K562 (cell line): ENCODE results near the gene CTDSP1. TPM values are rescaled to one million over a fixed set of nuclear protein-coding genes. Genes with fewer than 3 reads are reported as not detected.
A peak's percentile ranks its signal among the peaks of the same experiment; 100 is the strongest.

Source experiments
- ARID2 ChIP-seq: fragments of 450-650 bp; IDR thresholded peaks from 2 replicates; pipeline ENCODE4 v1.6.1; 2017; ENCODE audit warnings: antibody characterized with exemption, mild to moderate bottlenecking
- C11orf30 ChIP-seq: fragments of 450-650 bp; IDR thresholded peaks from 2 replicates; pipeline ENCODE4 v1.6.1; 2016; ENCODE audit warnings: low read depth, mild to moderate bottlenecking
- CEBPG ChIP-seq, 3 experiments: fragments of 200-800 bp in 1 of 3; sonication (Bioruptor generic) in 1 of 3; sonication (generic) in 1 of 3; formaldehyde crosslinking in 1 of 3; IDR thresholded peaks in 2 of 3; conservative IDR thresholded peaks in 1 of 3; 2 replicates each; pipeline versions ENCODE4 v1.6.1 to v1.8.0; 2016 to 2022; ENCODE audit warnings: missing compliant biosample characterization in 2 of 3, missing genetic modification characterization in 2 of 3, mild to moderate bottlenecking in 1 of 3, missing genetic modification reagents in 1 of 3
- EHMT2 ChIP-seq: fragments of 450-650 bp; IDR thresholded peaks from 2 replicates; pipeline ENCODE4 v1.6.1; 2018; ENCODE audit warnings: antibody characterized with exemption
- KHSRP ChIP-seq: fragments of 450-650 bp; IDR thresholded peaks from 2 replicates; pipeline ENCODE4 v1.6.1; 2017
- NFRKB ChIP-seq: fragments of 450-650 bp; IDR thresholded peaks from 2 replicates; pipeline ENCODE4 v1.6.1; 2016; ENCODE audit warnings: low read depth
- PTRF ChIP-seq: fragments of 450-650 bp; IDR thresholded peaks from 2 replicates; pipeline ENCODE4 v1.6.1; 2016; ENCODE audit warnings: mild to moderate bottlenecking, missing genetic modification characterization, missing compliant biosample characterization
- SOX6 ChIP-seq: fragments of 450-650 bp; IDR thresholded peaks from 2 replicates; pipeline ENCODE4 v1.6.1; 2014; ENCODE audit warnings: mild to moderate bottlenecking
- TAF15 ChIP-seq: fragments of 200-400 bp; formaldehyde crosslinking; IDR thresholded peaks from 2 replicates; pipeline ENCODE4 v1.6.1; 2017; ENCODE audit warnings: mild to moderate bottlenecking, low read depth, low read length, moderate library complexity
- polyA plus RNA-seq, 8 experiments: library from polyadenylated mRNA; depleted of rRNA in 4 of 8; stranded (reverse) in 5 of 8; unstranded in 3 of 8; fragments of >200 nt; fragmentation: Nextera tagmentation in 2 of 8; fragmentation: Illumina TruSeq in 1 of 8; extraction: Ambion mirVana in 2 of 8; extraction: Trizol in 1 of 8; gene quantifications; 2 replicates each; pipeline versions ENCODE4 v1.2.1 to v1.2.3, GENCODE V29; 2011 to 2014; ENCODE audit warnings: inconsistent platforms in 1 of 8, missing spikeins in 1 of 8
- total RNA-seq, 7 experiments: library from RNA; depleted of rRNA in 6 of 7; stranded (reverse); fragments of >200 nt in 6 of 7; fragmentation: Illumina TruSeq in 2 of 7; extraction: Trizol in 2 of 7; gene quantifications; 2 replicates each; pipeline versions ENCODE4 v1.2.1 to v1.2.3, GENCODE V29; 2011 to 2021; ENCODE audit warnings: low replicate concordance in 1 of 7
- TF ChIP-seq, protein P1 (sequence below): fragments of 450-650 bp; IDR thresholded peaks from 2 replicates; pipeline ENCODE4 v1.6.1; 2017; ENCODE audit warnings: antibody characterized with exemption
- TF ChIP-seq, protein P2 (sequence below): fragments of 450-650 bp; IDR thresholded peaks from 2 replicates; pipeline ENCODE4 v1.6.1; 2017; ENCODE audit warnings: antibody characterized with exemption, mild to moderate bottlenecking
- TF ChIP-seq, protein P3 (sequence below): IDR thresholded peaks from 2 replicates; pipeline ENCODE4 v1.6.1; 2014; ENCODE audit warnings: antibody characterized with exemption
- TF ChIP-seq, protein P4 (sequence below), 2 experiments: fragments of 450-650 bp in 1 of 2; IDR thresholded peaks; 2 replicates each; pipeline ENCODE4 v1.6.1; 2011 to 2017; ENCODE audit warnings: low read depth in 2 of 2, antibody characterized with exemption in 1 of 2, borderline replicate concordance in 1 of 2, low read length in 1 of 2, mild to moderate bottlenecking in 1 of 2, mixed read lengths in 1 of 2; ENCODE audit not compliant: control insufficient read depth in 1 of 2

CTDSP1 gene
- total and polyA plus RNA-seq, 9 of the 15 experiments (the other 6 are each of a cell fraction or from before 2014, with no cell fraction given), result 2.4 to 74.8 (median 45.8) TPM

DNA sequence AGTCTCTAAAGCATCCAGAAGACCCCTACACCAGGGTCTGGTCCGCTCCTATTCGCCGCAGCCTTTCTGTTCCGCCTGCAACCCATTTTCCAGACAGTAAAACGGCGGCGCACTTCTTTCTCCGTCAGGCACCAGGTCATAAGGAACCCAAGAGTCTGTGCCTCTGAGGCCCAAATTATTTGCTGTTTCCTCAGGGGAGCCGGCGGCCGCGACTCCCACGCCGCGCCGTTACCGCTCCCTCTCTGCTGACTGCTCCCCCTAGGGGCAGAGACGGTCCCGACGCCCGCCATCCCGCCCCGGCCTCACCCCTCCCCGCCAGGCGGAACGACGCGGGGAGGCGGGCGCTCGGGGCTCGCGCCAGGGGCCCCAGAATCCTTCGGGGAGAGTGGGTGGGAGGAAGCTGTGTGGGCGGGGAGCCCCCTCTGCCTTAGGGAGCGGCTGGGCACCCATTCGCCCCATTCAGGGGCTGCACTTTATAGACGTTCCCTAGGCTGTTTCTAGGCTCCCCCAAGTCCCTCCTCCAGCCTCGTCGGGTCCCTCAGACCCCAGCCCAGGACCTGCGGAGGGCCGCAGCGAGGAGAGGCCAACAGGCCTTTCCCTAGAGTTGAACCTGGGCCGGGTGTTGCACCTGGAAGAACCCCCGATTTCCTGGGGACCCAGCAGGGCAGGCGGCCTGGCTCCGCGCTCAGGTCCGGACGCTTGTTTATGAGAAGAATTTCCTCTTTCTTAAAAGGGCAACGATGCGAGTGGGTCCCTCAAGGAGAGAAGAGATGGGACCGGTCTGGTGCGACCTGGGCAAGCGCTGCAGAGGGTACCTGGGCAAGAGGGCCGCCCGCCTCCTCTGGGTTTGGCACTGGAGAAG lies 3.6 kb upstream of the CTDSP1 start (continued):
- TF ChIP-seq, protein P1, sequence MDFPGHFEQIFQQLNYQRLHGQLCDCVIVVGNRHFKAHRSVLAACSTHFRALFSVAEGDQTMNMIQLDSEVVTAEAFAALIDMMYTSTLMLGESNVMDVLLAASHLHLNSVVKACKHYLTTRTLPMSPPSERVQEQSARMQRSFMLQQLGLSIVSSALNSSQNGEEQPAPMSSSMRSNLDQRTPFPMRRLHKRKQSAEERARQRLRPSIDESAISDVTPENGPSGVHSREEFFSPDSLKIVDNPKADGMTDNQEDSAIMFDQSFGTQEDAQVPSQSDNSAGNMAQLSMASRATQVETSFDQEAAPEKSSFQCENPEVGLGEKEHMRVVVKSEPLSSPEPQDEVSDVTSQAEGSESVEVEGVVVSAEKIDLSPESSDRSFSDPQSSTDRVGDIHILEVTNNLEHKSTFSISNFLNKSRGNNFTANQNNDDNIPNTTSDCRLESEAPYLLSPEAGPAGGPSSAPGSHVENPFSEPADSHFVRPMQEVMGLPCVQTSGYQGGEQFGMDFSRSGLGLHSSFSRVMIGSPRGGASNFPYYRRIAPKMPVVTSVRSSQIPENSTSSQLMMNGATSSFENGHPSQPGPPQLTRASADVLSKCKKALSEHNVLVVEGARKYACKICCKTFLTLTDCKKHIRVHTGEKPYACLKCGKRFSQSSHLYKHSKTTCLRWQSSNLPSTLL, result no peak
- TF ChIP-seq ARID2 (no peak), SOX6 (peak; percentile 55; the same call in 1 of the 2 replicates), KHSRP (no peak), NFRKB (peak; percentile 32; the same call in 1 of the 2 replicates), TAF15 (no peak), CEBPG (CRISPR knock-in tag; IDR thresholded peaks at IDR 0.05) (no peak), CEBPG (tag; conservative IDR thresholded peaks at IDR 0.05 in 1 of 2, IDR thresholded peaks at IDR 0.05 in 1 of 2) (no peak), EHMT2 (no peak), PTRF (no peak), C11orf30 (no peak)
- TF ChIP-seq, protein P2, sequence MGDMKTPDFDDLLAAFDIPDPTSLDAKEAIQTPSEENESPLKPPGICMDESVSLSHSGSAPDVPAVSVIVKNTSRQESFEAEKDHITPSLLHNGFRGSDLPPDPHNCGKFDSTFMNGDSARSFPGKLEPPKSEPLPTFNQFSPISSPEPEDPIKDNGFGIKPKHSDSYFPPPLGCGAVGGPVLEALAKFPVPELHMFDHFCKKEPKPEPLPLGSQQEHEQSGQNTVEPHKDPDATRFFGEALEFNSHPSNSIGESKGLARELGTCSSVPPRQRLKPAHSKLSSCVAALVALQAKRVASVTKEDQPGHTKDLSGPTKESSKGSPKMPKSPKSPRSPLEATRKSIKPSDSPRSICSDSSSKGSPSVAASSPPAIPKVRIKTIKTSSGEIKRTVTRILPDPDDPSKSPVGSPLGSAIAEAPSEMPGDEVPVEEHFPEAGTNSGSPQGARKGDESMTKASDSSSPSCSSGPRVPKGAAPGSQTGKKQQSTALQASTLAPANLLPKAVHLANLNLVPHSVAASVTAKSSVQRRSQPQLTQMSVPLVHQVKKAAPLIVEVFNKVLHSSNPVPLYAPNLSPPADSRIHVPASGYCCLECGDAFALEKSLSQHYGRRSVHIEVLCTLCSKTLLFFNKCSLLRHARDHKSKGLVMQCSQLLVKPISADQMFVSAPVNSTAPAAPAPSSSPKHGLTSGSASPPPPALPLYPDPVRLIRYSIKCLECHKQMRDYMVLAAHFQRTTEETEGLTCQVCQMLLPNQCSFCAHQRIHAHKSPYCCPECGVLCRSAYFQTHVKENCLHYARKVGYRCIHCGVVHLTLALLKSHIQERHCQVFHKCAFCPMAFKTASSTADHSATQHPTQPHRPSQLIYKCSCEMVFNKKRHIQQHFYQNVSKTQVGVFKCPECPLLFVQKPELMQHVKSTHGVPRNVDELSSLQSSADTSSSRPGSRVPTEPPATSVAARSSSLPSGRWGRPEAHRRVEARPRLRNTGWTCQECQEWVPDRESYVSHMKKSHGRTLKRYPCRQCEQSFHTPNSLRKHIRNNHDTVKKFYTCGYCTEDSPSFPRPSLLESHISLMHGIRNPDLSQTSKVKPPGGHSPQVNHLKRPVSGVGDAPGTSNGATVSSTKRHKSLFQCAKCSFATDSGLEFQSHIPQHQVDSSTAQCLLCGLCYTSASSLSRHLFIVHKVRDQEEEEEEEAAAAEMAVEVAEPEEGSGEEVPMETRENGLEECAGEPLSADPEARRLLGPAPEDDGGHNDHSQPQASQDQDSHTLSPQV, result peak; percentile 69
- TF ChIP-seq, protein P3, sequence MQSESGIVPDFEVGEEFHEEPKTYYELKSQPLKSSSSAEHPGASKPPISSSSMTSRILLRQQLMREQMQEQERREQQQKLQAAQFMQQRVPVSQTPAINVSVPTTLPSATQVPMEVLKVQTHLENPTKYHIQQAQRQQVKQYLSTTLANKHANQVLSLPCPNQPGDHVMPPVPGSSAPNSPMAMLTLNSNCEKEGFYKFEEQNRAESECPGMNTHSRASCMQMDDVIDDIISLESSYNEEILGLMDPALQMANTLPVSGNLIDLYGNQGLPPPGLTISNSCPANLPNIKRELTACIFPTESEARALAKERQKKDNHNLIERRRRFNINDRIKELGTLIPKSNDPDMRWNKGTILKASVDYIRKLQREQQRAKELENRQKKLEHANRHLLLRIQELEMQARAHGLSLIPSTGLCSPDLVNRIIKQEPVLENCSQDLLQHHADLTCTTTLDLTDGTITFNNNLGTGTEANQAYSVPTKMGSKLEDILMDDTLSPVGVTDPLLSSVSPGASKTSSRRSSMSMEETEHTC, result 0 out of 2 replicates have a peak, but pooled peaks have one; percentile 45
- TF ChIP-seq, protein P4, sequence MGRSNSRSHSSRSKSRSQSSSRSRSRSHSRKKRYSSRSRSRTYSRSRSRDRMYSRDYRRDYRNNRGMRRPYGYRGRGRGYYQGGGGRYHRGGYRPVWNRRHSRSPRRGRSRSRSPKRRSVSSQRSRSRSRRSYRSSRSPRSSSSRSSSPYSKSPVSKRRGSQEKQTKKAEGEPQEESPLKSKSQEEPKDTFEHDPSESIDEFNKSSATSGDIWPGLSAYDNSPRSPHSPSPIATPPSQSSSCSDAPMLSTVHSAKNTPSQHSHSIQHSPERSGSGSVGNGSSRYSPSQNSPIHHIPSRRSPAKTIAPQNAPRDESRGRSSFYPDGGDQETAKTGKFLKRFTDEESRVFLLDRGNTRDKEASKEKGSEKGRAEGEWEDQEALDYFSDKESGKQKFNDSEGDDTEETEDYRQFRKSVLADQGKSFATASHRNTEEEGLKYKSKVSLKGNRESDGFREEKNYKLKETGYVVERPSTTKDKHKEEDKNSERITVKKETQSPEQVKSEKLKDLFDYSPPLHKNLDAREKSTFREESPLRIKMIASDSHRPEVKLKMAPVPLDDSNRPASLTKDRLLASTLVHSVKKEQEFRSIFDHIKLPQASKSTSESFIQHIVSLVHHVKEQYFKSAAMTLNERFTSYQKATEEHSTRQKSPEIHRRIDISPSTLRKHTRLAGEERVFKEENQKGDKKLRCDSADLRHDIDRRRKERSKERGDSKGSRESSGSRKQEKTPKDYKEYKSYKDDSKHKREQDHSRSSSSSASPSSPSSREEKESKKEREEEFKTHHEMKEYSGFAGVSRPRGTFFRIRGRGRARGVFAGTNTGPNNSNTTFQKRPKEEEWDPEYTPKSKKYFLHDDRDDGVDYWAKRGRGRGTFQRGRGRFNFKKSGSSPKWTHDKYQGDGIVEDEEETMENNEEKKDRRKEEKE (IDR thresholded peaks at IDR 0.05; ENCODE audit: borderline replicate concordance in 1 of 2, control insufficient read depth in 1 of 2, low read depth in 2 of 2, low read length in 1 of 2), result 0 out of 4 replicates have a peak, but pooled peaks of 1 of the 2 experiments have one; percentile 33
